GM18511 (cell line): ENCODE data around the gene CX3CL1.

Experiments used
- ATAC-seq: cut with Tn5 transposase; IDR thresholded peaks from one replicate; pipeline ENCODE4 v1.9.1; 2021; ENCODE audit warnings: mild to moderate bottlenecking, moderate library complexity; ENCODE audit not compliant: unreplicated experiment

Gene CX3CL1

DNA sequence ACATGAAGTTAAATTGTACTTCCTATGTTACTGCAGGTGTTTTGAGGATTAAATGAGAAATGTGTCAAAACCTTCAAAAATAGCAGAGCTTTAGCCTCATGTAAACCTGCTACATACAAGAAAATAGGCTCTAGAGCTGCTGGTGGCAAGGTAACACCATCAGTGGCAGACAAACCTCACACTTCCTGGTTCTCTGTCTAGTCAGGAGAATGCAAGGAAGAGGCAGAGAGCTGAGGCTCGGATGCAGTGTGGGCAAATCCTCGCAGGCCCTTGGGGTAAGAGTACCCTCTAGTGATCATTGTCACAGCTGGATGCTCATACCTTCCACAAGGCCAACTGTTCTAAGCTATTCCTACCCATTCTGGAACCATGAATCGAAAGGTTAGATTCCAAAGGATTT, 60.7 kb downstream of the CX3CL1 start:
- ATAC-seq = no peak

DNA sequence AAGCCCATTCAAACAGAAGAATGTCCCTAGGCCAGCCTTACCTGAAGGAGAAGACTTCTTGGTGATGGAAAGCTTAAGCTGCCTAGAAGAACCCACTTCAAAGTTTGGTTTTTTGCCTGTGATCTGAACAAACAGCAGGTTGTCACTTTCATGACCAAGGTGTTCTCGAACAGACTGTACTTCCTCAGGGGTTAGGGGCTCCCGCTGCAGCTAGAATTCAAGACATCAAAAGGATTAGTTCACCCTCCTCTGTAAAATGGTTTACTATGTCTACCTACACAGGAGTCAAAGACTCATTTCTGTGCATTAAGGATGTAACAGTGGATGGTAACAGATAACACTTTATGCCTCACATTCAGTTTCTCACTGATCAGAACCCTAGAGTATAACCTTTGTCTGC, 61.7 kb downstream of the CX3CL1 start:
- ATAC-seq = no peak
